HepG2 (cell line): ENCODE results near the gene FLYWCH1. TPM values are rescaled to one million over a fixed set of nuclear protein-coding genes. Genes with fewer than 3 reads are reported as not detected.

Experiments
- ATAC-seq: fragments of 200-7000 bp; cut with Tn5 transposase; 3 replicates; pipeline ENCODE4 v1.9.1; 2020; ENCODE audit warnings: mild to moderate bottlenecking, moderate library complexity
- BruUV-seq: library from RNA; stranded (reverse); fragments of 400-500 nt; replicated peaks from 2 replicates; lab custom pipeline; 2021; lab: Mats Ljungman, UMichigan
- CTCF ChIA-PET: fragments of 300-600 bp; formaldehyde crosslinking; extraction: SDS; loops from one replicate; lab custom pipeline; 2021; ENCODE audit warnings: low total read pairs, inconsistent platforms, low intra/inter-chr PET ratio; lab: Yijun Ruan, JAX
- POLR2A ChIA-PET: fragments of 350-600 bp; sonication (Branson Sonifier 250); formaldehyde crosslinking; loops from one replicate; lab custom pipeline; 2020; ENCODE audit warnings: antibody characterized with exemption, inconsistent platforms; lab: Yijun Ruan, JAX
- DNase-seq: peaks from one replicate; pipeline ENCODE4 v3.0.0-alpha.2; 2015; ENCODE audit warnings: low spot score
- FAIRE-seq: peaks from 3 replicates; lab custom pipeline; 2011; peaks lifted over from hg19 to GRCh38; lab: Jason Lieb, UNC
- H2AFZ ChIP-seq: one replicate; pipeline ENCODE4 v1.6.1; 2011; ENCODE audit warnings: low read length, inconsistent platforms
- H3K27ac ChIP-seq: fragments of 300-600 bp; 3 replicates; pipeline ENCODE4 v1.8.0; 2011; ENCODE audit warnings: mixed run types, mild to moderate bottlenecking, mixed read lengths, low read length, inconsistent platforms; ENCODE audit not compliant: insufficient read depth; ENCODE audit errors: extremely low read length
- H3K27me3 ChIP-seq, 2 experiments: fragments of 200-600 bp in 1 of 2; 2 replicates in 1 of 2; 3 replicates in 1 of 2; pipeline versions ENCODE4 v1.6.0 to v1.8.0; 2011; ENCODE audit warnings: low read length in 2 of 2, mild to moderate bottlenecking in 2 of 2, moderate library complexity in 2 of 2, inconsistent platforms in 1 of 2; ENCODE audit not compliant: insufficient read depth in 2 of 2, control insufficient read depth in 1 of 2
- H3K36me3 ChIP-seq, 2 experiments: fragments of 200-600 bp in 1 of 2; replicated peaks in 1 of 2; 2 replicates in 1 of 2; 3 replicates in 1 of 2; pipeline versions ENCODE4 v1.5.1 to v1.8.0; 2011; ENCODE audit warnings: low read length in 2 of 2, inconsistent platforms in 1 of 2; ENCODE audit not compliant: insufficient read depth in 2 of 2, control insufficient read depth in 1 of 2
- H3K4me1 ChIP-seq: 2 replicates; pipeline ENCODE4 v1.5.1; 2012; ENCODE audit warnings: low read length, inconsistent platforms; ENCODE audit not compliant: insufficient read depth
- H3K4me2 ChIP-seq: 2 replicates; pipeline ENCODE4 v1.6.0; 2011; ENCODE audit warnings: low read depth, low read length, inconsistent platforms
- H3K4me3 ChIP-seq, 3 experiments: fragments of 200-600 bp in 1 of 3; sonication (generic), shearing (Covaris generic) in 1 of 3; replicated peaks in 1 of 3; 2 replicates each; pipeline ENCODE4 v1.5.1; 2011 to 2016; ENCODE audit warnings: low read length in 3 of 3, inconsistent platforms in 2 of 3, low read depth in 2 of 3, mild to moderate bottlenecking in 2 of 3, control low read depth in 1 of 3, mixed read lengths in 1 of 3; ENCODE audit not compliant: insufficient read depth in 1 of 3
- H3K79me2 ChIP-seq: one replicate; pipeline ENCODE4 v1.6.1; 2011; ENCODE audit warnings: low read length, inconsistent platforms; ENCODE audit not compliant: insufficient read depth
- H3K9ac ChIP-seq: 2 replicates; pipeline ENCODE4 v1.6.0; 2011; ENCODE audit warnings: mild to moderate bottlenecking, low read depth, low read length, inconsistent platforms; ENCODE audit not compliant: insufficient read depth
- H3K9me3 ChIP-seq: 2 replicates; pipeline ENCODE4 v1.5.1; 2012; ENCODE audit warnings: mild to moderate bottlenecking, low read length
- H4K20me1 ChIP-seq: 2 replicates; pipeline ENCODE4 v1.6.0; 2011; ENCODE audit warnings: inconsistent platforms, mild to moderate bottlenecking, low read length, moderate library complexity; ENCODE audit not compliant: insufficient read depth
- GATAD2A ChIP-seq: IDR thresholded peaks from 2 replicates; pipeline ENCODE4 v1.6.1; 2016
- HNRNPK ChIP-seq: fragments of 200-400 bp; formaldehyde crosslinking; IDR thresholded peaks from 2 replicates; pipeline ENCODE4 v1.6.1; 2018; ENCODE audit warnings: low read length, low read depth, moderate library complexity, mild to moderate bottlenecking; ENCODE audit not compliant: poor library complexity, severe bottlenecking
- SNRNP70 ChIP-seq: fragments of 200-400 bp; formaldehyde crosslinking; IDR thresholded peaks from 2 replicates; pipeline ENCODE4 v1.6.1; 2017; ENCODE audit warnings: mild to moderate bottlenecking, low read depth, low read length, moderate library complexity
- SYNCRIP ChIP-seq: fragments of 200-400 bp; formaldehyde crosslinking; IDR thresholded peaks from 2 replicates; pipeline ENCODE4 v1.6.1; 2018; ENCODE audit warnings: mild to moderate bottlenecking, low read depth, low read length; ENCODE audit not compliant: insufficient read depth
- ZBTB33 ChIP-seq: sonication (generic); formaldehyde crosslinking; IDR thresholded peaks from 2 replicates; pipeline ENCODE4 v1.4.0; 2020; ENCODE audit warnings: missing genetic modification reagents
- ZC3H4 ChIP-seq: sonication (generic); formaldehyde crosslinking; IDR thresholded peaks from 2 replicates; pipeline ENCODE4 v1.4.0; 2020; ENCODE audit warnings: missing genetic modification reagents, borderline replicate concordance
- WGBS: methylation state at CpG from one replicate; pipeline ENCODE4 v1.1.6; 2017; ENCODE audit warnings: low lambda C conversion rate; 5-methylcytosine and 5-hydroxymethylcytosine counted together
- in situ Hi-C: cut with HindIII; loops from 2 replicates; pipeline ENCODE4 v1.10.0; 2017; ENCODE audit warnings: low pct_unique_long_range_greater_than_20kb; ENCODE audit not compliant: extremely low pct_ligation_motif_present
- intact Hi-C: fragments of 100-400 bp; cut with micrococcal nuclease; formaldehyde crosslinking; loops from one replicate; pipeline ENCODE4 v1.10.0; 2022; ENCODE audit not compliant: unreplicated experiment
- polyA plus RNA-seq, 8 experiments: library from polyadenylated mRNA; depleted of rRNA in 3 of 8; stranded (reverse) in 7 of 8; unstranded in 1 of 8; fragments of >200 nt; fragmentation: Illumina TruSeq in 4 of 8; extraction: Trizol in 4 of 8; gene quantifications; 2 replicates each; pipeline versions ENCODE4 v1.2.1 to v1.2.3, GENCODE V29; 2011 to 2016; ENCODE audit warnings: low read depth in 4 of 8, missing spikeins in 1 of 8, mixed read lengths in 1 of 8; ENCODE audit not compliant: insufficient read depth in 1 of 8
- total RNA-seq, 5 experiments: library from RNA; depleted of rRNA; stranded (reverse); fragments of >200 nt; fragmentation: Illumina TruSeq; extraction: Trizol; gene quantifications; 2 replicates each; pipeline ENCODE4 v1.2.3, GENCODE V29; 2016; ENCODE audit warnings: low read depth in 1 of 5

The FLYWCH1 gene
- total and polyA plus RNA-seq, 2 of the 13 experiments (the other 11 are each of a cell fraction or from before 2014, with no cell fraction given), result 7.3 to 12.4 TPM

GRCh38 chr16:2955779-2956578 lies 44.2 kb downstream of the FLYWCH1 start:
- no TSS peak for BruUV-seq
- no peak for DNase-seq
- TF ChIP-seq GATAD2A (no peak), ZBTB33 (CRISPR knock-in tag) (peak; percentile 31; the same call in 1 of the 2 replicates), HNRNPK (no peak), SNRNP70 (no peak), SYNCRIP (no peak)
- intact Hi-C loops (no loop called here), in situ Hi-C loops (no loop called here)
- Histone ChIP-seq H3K27me3 (peaks cover 6 to 47% of the 10 kb centered on the region in 2 experiments), H3K4me1 (peaks cover 13% of the 10 kb centered on the region), H3K4me2 (no peak overlapping the region; the same call in 1 of the 2 replicates), H4K20me1 (no peaks in the 10 kb centered on the region), H3K9ac (no peak overlapping the region), H3K4me3 (no peak overlapping the region; a peak in 1 of 6 replicates), H3K36me3 (no peaks in the 10 kb centered on the region), H3K27ac (no peak overlapping the region), H3K79me2 (no peaks in the 10 kb centered on the region), H2AFZ (no peak overlapping the region), H3K9me3 (no peaks in the 10 kb centered on the region)
- no peak for FAIRE-seq
- POLR2A ChIA-PET, result no interaction called here
- ATAC-seq, result peak; percentile 12; the same call in 1 of the 3 replicates
- 0% methylated on average over 2 of the region's 21 CpGs for WGBS
- CTCF ChIA-PET, result no interaction called here

- no peak for FAIRE-seq
- POLR2A ChIA-PET, result no interaction called here
- CTCF ChIA-PET, result no interaction called here
- in situ Hi-C loops (no loop called here), intact Hi-C loops (no loop called here)
- no peaks in the 10 kb centered on the region for H3K9me3 ChIP-seq
- H3K4me2 ChIP-seq, result no peak overlapping the region
- H3K4me1 ChIP-seq, result peaks cover 15% of the 10 kb centered on the region
- H4K20me1 ChIP-seq, result no peaks in the 10 kb centered on the region
- no peak overlapping the region for H3K27ac ChIP-seq
- no peak overlapping the region for H2AFZ ChIP-seq
- no peak for DNase-seq
- H3K36me3 ChIP-seq, result no peaks in the 10 kb centered on the region
- WGBS, result 81% methylated on average over 7 of the region's 11 CpGs
- BruUV-seq, result no TSS peak
- H3K4me3 ChIP-seq, result no peak overlapping the region
- no peaks in the 10 kb centered on the region for H3K79me2 ChIP-seq
- peaks cover 6 to 47% of the 10 kb centered on the region in 2 experiments for H3K27me3 ChIP-seq
- TF ChIP-seq ZC3H4 (CRISPR knock-in tag), result no peak
- no peak for ATAC-seq
- no peak overlapping the region for H3K9ac ChIP-seq
Measured at GRCh38 chr16:2956579-2956956, 44.8 kb downstream of the FLYWCH1 start.
